NCI-H187 (cell line): Measurements from ENCODE around the gene GSTO2.

Experiments used
- DNase-seq, 2 experiments: peaks; one replicate each; lab custom pipeline; 2025; lab: John Stamatoyannopoulos, UW

GSTO2 gene

DNA sequence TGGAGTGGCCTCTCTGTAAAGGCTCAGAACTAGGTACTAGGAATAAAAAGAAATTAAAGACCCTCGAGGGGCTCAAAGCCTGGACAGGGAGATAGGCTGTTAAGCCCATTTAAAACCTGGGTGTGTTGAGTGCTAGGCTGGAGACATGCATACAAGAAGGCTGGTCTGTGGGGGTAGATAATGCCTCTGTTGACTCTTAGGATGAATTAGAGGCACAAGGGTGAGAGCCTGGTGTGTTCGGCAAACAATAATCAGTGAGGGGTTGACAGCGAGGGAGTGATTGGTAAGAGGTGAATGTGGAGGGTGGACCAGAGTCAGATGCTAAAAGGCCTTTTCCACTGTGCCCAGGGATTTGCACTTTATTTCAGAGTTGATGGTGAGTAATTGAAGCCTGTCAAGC, 12.7 kb downstream of the GSTO2 start:
- no peak for DNase-seq

DNA sequence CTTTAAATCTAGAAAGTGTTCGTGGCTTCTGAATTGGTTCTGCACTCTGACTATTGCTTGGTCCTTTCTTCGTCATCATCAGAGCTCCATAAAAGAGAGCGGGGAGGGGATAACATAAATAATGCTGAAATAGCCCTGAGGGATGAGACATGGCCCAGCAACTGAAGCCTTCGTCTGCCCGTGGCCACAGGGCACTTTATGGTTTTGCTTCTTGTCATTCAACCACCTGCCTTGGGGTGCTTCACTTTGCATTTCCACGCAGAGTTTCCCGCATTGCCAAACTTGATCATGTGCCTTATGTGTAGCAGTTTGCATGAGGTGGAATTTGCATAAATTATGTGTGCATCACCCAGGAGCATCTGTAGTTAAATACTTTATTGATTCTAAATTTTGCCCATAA, 15.9 kb downstream of the GSTO2 start:
- DNase-seq = no peak

DNA sequence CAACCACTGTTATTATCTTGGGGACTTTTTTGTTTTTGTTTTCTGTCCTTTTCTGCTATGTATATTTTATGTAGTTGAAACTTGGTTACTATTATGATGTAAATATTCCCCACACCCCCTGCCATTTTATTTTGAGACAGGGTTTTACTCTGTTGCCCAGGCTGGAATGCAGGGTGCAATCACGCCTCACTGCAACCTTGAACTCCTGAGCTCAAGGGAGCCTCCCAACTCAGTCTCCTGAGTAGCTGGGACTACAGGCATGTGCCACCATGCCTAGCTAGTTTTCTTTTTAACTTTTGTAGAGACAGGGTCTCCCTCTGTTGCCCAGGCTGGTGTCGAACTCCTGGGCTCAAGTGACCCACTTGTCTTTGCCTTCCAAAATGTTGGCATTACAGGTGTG, 18.0 kb downstream of the GSTO2 start:
- no peak for DNase-seq

- DNase-seq = no peak
Measured at GRCh38 chr10:104288355-104288754, 19.4 kb downstream of the GSTO2 start.

GRCh38 chr10:104291439-104291951, 22.5 kb downstream of the GSTO2 start:
- DNase-seq = peak; percentile 16 to 42

GRCh38 chr10:104293011-104293410, 24.0 kb downstream of the GSTO2 start:
- no peak for DNase-seq

- no peak for DNase-seq
Measured at GRCh38 chr10:104293781-104294321, 24.9 kb downstream of the GSTO2 start.

GRCh38 chr10:104296687-104297436, 27.9 kb downstream of the GSTO2 start:
- no peak for DNase-seq

DNA sequence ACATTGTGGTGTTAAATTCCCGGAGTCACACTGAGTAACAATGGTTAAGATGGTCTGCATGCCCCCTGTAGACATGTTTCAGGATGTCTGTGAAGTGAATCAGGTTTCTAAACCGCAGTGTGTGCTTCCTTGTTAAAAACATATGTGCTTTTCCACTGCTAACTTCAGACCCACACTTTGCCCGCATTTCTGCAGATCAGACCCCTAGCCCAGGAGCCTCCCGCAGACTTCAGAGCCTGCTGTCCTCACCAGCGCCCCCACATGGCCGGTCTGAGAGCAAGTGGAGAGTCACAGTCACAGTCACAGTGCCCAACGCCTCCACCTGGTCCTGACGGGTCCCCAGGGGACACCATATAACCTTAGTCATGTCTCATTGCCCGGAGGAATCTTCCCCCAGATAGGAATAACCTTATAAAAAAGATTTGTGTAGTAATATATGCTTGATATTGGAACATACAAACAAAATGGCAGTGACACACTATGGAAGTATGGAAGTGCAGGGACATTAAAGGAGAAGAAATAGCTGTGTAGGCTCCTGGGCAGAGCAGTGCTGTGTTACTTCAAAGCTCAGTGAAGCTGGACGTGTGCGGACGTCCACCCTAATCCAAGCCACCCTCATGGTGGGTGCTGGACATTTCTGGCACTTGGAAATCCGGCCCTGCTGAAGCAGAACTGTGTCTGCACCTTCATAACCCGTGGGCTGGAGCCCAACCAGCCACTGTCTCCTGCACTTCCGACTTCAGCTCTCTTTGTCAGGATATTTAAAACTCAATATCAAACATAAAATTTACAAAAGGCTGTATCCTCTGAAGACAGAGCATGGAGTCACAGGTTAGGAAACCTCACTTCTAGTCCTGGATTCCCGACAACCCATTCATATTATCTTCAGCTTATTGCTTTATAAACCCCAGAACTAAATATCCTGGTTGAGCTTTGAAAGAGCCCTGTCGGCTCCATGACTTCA, 29.0 kb downstream of the GSTO2 start:
- no peak for DNase-seq

DNA sequence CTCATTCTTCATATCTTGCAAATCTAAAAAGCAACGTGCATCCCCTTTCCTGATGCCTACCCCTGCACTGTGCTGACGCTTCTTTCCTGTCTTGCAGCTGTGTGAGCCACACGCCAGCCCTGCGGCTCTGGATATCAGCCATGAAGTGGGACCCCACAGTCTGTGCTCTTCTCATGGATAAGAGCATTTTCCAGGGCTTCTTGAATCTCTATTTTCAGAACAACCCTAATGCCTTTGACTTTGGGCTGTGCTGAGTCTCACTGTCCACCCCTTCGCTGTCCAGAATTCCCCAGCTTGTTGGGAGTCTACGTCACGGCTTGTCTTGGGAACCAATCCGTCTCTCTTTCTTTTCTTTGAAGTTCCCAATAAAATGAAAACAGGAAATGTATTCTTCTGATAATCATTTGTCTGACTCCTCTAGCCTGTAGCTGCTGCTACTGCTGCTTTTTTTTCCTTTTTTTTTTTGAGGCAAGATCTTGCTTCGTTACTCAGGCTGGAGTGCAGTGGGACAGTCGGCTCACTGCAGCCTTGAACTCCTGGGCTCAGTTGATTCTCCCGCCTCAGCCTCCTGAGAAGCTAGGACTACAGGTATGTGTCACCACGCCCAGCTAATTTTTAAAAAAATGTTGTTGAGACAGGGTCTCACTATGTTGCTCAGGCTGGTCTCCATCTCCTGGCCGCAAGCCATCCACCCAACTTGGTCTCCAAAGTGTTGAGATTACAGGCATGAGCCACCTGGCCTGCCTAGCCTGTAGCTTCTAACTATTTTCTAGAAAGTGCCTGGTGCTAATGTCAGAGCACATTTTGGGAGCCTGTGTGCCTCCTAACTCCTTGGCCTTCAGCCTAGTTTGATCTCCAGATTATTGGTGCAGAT, 30.3 kb downstream of the GSTO2 start:
- no peak for DNase-seq

GRCh38 chr10:104300002-104300735, 31.2 kb downstream of the GSTO2 start:
- DNase-seq = no peak

DNA sequence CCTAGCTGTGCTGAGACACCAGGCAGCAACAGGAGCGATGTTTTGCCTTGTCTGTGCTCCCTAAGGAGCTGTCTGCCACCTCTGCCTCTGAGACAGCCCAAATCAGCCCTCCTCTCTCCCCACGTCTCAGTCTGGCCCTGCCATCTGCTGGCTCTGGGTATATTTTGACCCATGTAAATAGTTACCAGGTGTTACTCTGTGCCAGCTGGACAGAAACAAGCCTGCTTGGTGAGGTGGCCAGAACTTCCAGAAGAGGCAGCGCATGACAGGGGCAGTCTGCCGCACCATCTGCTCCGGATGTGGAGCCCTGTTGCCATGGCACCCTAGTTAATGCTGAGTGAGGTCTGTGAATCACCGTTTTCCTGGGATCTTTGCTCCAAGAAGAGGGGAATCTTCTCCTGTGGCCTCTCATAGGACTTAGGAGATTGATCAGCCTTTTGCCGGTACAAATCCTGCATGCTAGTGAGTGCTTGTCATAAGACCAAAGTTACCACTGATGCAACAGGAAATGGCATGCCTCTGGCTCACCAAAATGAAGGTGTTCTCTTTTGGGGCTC, 31.8 kb downstream of the GSTO2 start:
- DNase-seq = no peak

GRCh38 chr10:104301907-104302690, 33.1 kb downstream of the GSTO2 start:
- DNase-seq = no peak

GRCh38 chr10:104303594-104304355, 34.8 kb downstream of the GSTO2 start:
- no peak for DNase-seq

DNA sequence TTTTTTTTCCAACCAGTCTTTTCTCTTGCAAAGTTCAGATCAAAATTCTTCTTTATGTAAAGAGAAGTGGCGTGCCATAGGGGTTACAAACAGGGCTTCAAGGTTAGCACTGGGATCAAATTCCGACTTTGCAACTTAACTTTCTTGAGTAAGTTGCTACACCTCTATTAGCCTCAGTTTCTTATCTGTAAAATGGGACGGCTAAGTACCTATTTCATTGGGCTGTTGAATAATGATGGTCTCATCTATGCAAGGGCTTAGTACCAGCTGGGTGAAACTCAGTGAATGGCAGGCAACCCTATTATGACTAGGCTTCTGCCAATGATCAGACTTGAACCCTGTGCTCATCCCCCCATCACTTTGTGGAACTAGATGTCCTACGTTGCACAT, 35.4 kb downstream of the GSTO2 start:
- DNase-seq = no peak

- no peak for DNase-seq
Measured at GRCh38 chr10:104304927-104305326, 35.9 kb downstream of the GSTO2 start.

GRCh38 chr10:104306897-104307296, 37.9 kb downstream of the GSTO2 start:
- no peak for DNase-seq

DNA sequence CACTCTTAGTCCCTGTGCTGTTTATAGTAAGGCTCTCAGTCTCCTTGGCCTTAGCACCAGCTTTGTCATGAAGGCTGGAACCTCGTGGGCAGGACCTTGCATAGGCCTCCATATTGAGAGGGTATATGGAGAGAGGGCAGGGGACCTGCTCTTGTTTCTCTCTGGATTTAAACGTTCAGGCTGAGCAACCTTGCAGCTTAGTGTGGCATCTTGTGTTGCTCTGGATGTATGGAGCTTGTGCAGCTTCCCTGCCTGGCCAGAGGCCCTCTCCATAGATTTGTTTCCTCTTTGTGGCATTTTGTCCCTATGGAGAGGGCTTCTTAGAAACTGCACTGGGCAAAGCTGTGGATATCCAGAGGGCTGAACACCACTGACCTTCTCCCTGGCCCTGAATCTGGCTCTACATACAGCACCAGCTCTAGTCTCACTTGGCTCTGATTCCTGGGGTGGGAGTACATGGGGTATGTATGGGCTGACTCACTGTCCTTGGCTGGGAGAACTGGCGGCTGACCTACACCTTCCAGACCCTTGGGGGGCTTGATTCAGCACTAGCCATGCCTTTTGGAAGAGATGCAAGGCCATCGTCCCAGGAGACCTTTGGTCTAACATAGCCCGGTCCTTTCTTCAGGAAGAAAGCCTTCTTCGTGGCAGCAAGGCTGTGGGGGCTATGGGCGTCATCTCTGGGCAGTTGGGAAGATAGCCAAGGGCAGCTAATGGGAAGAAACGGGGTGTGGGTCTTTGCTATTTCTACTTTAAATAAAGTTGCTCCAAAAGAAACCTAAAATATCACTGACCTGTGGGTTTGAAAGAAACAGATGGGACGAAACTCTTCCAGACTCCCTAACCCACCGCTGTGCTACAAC, 38.8 kb downstream of the GSTO2 start:
- no peak for DNase-seq
